GM12872 (cell line): ENCODE data around the gene RTL10.

ENCODE experiments used
- CTCF ChIP-seq: IDR thresholded peaks from 3 replicates; pipeline ENCODE4 v1.5.1; 2011; ENCODE audit warnings: low read depth, mild to moderate bottlenecking, low read length, moderate library complexity; ENCODE audit not compliant: insufficient read depth

The RTL10 gene

GRCh38 chr22:19819208-19819910 is 35.3 kb downstream of the RTL10 start:
- no peak for TF ChIP-seq CTCF

GRCh38 chr22:19818324-19819207 is 36.1 kb downstream of the RTL10 start:
- TF ChIP-seq CTCF, result no peak

- no peak for TF ChIP-seq CTCF
Observed at GRCh38 chr22:19816372-19817119, 38.1 kb downstream of the RTL10 start.

- no peak for TF ChIP-seq CTCF
Observed at GRCh38 chr22:19815823-19816290, 38.8 kb downstream of the RTL10 start.

- no peak for TF ChIP-seq CTCF
Observed at GRCh38 chr22:19815093-19815822, 39.4 kb downstream of the RTL10 start.

- no peak for TF ChIP-seq CTCF
Observed at GRCh38 chr22:19814428-19814827, 40.2 kb downstream of the RTL10 start.

- TF ChIP-seq CTCF, result no peak
Observed at GRCh38 chr22:19812910-19813309, 41.8 kb downstream of the RTL10 start.
